ENCODE results near the gene CAP2.

Gene CAP2

GRCh38 chr6:17527076-17527475 lies 133.7 kb downstream of the CAP2 start:
- H2BK120ac ChIP-seq (ENCODE audit: low read depth, low read length) = no peak overlapping the region
- peaks cover 1% of the 10 kb centered on the region for H3K79me1 ChIP-seq (replicated peaks; ENCODE audit: low read length, poor library complexity, severe bottlenecking)
- H3K23ac ChIP-seq (ENCODE audit: low read length in 2 of 2) = no peak overlapping the region
- no peak overlapping the region for H2BK15ac ChIP-seq (ENCODE audit: low read depth, poor library complexity, severe bottlenecking)
- H3K18ac ChIP-seq (ENCODE audit: low read depth in 1 of 2, low read length in 2 of 2) = no peak overlapping the region
- H2AK5ac ChIP-seq (ENCODE audit: low read length, severe bottlenecking) = no peak overlapping the region
- H3K36me3 ChIP-seq (ENCODE audit: control insufficient read depth in 1 of 2, insufficient read depth in 2 of 2, low read depth in 1 of 2, low read length in 2 of 2) = peaks cover 0 to 14% of the 10 kb centered on the region in 2 experiments
- no peak overlapping the region for H3K4me2 ChIP-seq (ENCODE audit: low read length, poor library complexity, severe bottlenecking)
- no peak overlapping the region for H2AFZ ChIP-seq (ENCODE audit: low read depth, low read length)
- no peak overlapping the region for H3K9ac ChIP-seq (ENCODE audit: low read length)
- H4K91ac ChIP-seq (ENCODE audit: low read length) = no peak overlapping the region
- no peak overlapping the region for H2BK5ac ChIP-seq (ENCODE audit: low read depth, low read length, poor library complexity, severe bottlenecking)
- H3K4ac ChIP-seq (ENCODE audit: low read depth in 1 of 2, low read length in 2 of 2) = no peak overlapping the region
- H3K9me3 ChIP-seq (ENCODE audit: control insufficient read depth, low read length) = no peaks in the 10 kb centered on the region
- H3K4me1 ChIP-seq (ENCODE audit: control insufficient read depth, insufficient read depth, low read depth, low read length) = no peaks in the 10 kb centered on the region
- no peak overlapping the region for H3K14ac ChIP-seq (ENCODE audit: low read length in 2 of 2)
- H3K4me3 ChIP-seq (ENCODE audit: insufficient read depth in 1 of 2, low read depth in 1 of 2, low read length in 2 of 2) = no peak overlapping the region
- H4K8ac ChIP-seq (ENCODE audit: low read length) = no peak overlapping the region
- H2BK12ac ChIP-seq (ENCODE audit: low read length in 2 of 2) = no peak overlapping the region
- no peak overlapping the region for H3K27ac ChIP-seq (ENCODE audit: low read length, poor library complexity, severe bottlenecking)
- H3K27me3 ChIP-seq (ENCODE audit: control insufficient read depth in 1 of 2, insufficient read depth in 1 of 2, low read length in 2 of 2) = no peaks in the 10 kb centered on the region
- no peak for DNase-seq
- 100% methylated on average over 1 of the region's 1 CpG for WGBS

GRCh38 chr6:17530321-17530835 lies 137.0 kb downstream of the CAP2 start:
- no peak overlapping the region for H4K8ac ChIP-seq (ENCODE audit: low read length)
- H2AK5ac ChIP-seq (ENCODE audit: low read length, severe bottlenecking) = no peak overlapping the region
- H3K27me3 ChIP-seq (ENCODE audit: control insufficient read depth in 1 of 2, insufficient read depth in 1 of 2, low read length in 2 of 2) = no peaks in the 10 kb centered on the region
- no peaks in the 10 kb centered on the region for H3K9me3 ChIP-seq (ENCODE audit: control insufficient read depth, low read length)
- no peak overlapping the region for H3K18ac ChIP-seq (ENCODE audit: low read depth in 1 of 2, low read length in 2 of 2)
- H3K14ac ChIP-seq (ENCODE audit: low read length in 2 of 2) = no peak overlapping the region
- H2BK5ac ChIP-seq (ENCODE audit: low read depth, low read length, poor library complexity, severe bottlenecking) = no peak overlapping the region
- H3K9ac ChIP-seq (ENCODE audit: low read length) = no peak overlapping the region
- no peak overlapping the region for H2BK120ac ChIP-seq (ENCODE audit: low read depth, low read length)
- no peak overlapping the region for H3K4me2 ChIP-seq (ENCODE audit: low read length, poor library complexity, severe bottlenecking)
- H3K27ac ChIP-seq (ENCODE audit: low read length, poor library complexity, severe bottlenecking) = no peak overlapping the region
- H3K4me1 ChIP-seq (ENCODE audit: control insufficient read depth, insufficient read depth, low read depth, low read length) = no peaks in the 10 kb centered on the region
- WGBS = 98% methylated on average over 3 of the region's 3 CpGs
- H3K4ac ChIP-seq (ENCODE audit: low read depth in 1 of 2, low read length in 2 of 2) = no peak overlapping the region
- H2BK15ac ChIP-seq (ENCODE audit: low read depth, poor library complexity, severe bottlenecking) = no peak overlapping the region
- no peak overlapping the region for H2BK12ac ChIP-seq (ENCODE audit: low read length in 2 of 2)
- H3K36me3 ChIP-seq (ENCODE audit: control insufficient read depth in 1 of 2, insufficient read depth in 2 of 2, low read depth in 1 of 2, low read length in 2 of 2) = peaks cover 0 to 8% of the 10 kb centered on the region in 2 experiments
- peaks cover 1% of the 10 kb centered on the region for H3K79me1 ChIP-seq (replicated peaks; ENCODE audit: low read length, poor library complexity, severe bottlenecking)
- DNase-seq = no peak
- H3K4me3 ChIP-seq (ENCODE audit: insufficient read depth in 1 of 2, low read depth in 1 of 2, low read length in 2 of 2) = no peak overlapping the region
- no peak overlapping the region for H4K91ac ChIP-seq (ENCODE audit: low read length)
- no peak overlapping the region for H3K23ac ChIP-seq (ENCODE audit: low read length in 2 of 2)
- no peak overlapping the region for H2AFZ ChIP-seq (ENCODE audit: low read depth, low read length)

GRCh38 chr6:17536586-17536985 lies 143.2 kb downstream of the CAP2 start:
- WGBS = no CpG with 5 or more reads among the region's 2 CpGs
- H2AK5ac ChIP-seq (ENCODE audit: low read length, severe bottlenecking) = no peak overlapping the region
- no peak overlapping the region for H2AFZ ChIP-seq (ENCODE audit: low read depth, low read length)
- H4K91ac ChIP-seq (ENCODE audit: low read length) = no peak overlapping the region
- no peak overlapping the region for H3K4ac ChIP-seq (ENCODE audit: low read depth in 1 of 2, low read length in 2 of 2)
- H4K8ac ChIP-seq (ENCODE audit: low read length) = no peak overlapping the region
- H3K79me1 ChIP-seq (replicated peaks; ENCODE audit: low read length, poor library complexity, severe bottlenecking) = no peaks in the 10 kb centered on the region
- no peak overlapping the region for H3K27ac ChIP-seq (ENCODE audit: low read length, poor library complexity, severe bottlenecking)
- no peak overlapping the region for H3K18ac ChIP-seq (ENCODE audit: low read depth in 1 of 2, low read length in 2 of 2)
- H3K14ac ChIP-seq (ENCODE audit: low read length in 2 of 2) = no peak overlapping the region
- H3K9ac ChIP-seq (ENCODE audit: low read length) = no peak overlapping the region
- peaks cover 0 to 16% of the 10 kb centered on the region in 2 experiments for H3K36me3 ChIP-seq (ENCODE audit: control insufficient read depth in 1 of 2, insufficient read depth in 2 of 2, low read depth in 1 of 2, low read length in 2 of 2)
- H2BK5ac ChIP-seq (ENCODE audit: low read depth, low read length, poor library complexity, severe bottlenecking) = no peak overlapping the region
- H3K9me3 ChIP-seq (ENCODE audit: control insufficient read depth, low read length) = no peaks in the 10 kb centered on the region
- no peak for DNase-seq
- no peak overlapping the region for H3K23ac ChIP-seq (ENCODE audit: low read length in 2 of 2)
- no peak overlapping the region for H3K4me2 ChIP-seq (ENCODE audit: low read length, poor library complexity, severe bottlenecking)
- no peak overlapping the region for H3K4me3 ChIP-seq (ENCODE audit: insufficient read depth in 1 of 2, low read depth in 1 of 2, low read length in 2 of 2)
- H2BK15ac ChIP-seq (ENCODE audit: low read depth, poor library complexity, severe bottlenecking) = no peak overlapping the region
- H2BK12ac ChIP-seq (ENCODE audit: low read length in 2 of 2) = no peak overlapping the region
- no peaks in the 10 kb centered on the region for H3K4me1 ChIP-seq (ENCODE audit: control insufficient read depth, insufficient read depth, low read depth, low read length)
- no peaks in the 10 kb centered on the region for H3K27me3 ChIP-seq (ENCODE audit: control insufficient read depth in 1 of 2, insufficient read depth in 1 of 2, low read length in 2 of 2)
- H2BK120ac ChIP-seq (ENCODE audit: low read depth, low read length) = no peak overlapping the region

- Histone ChIP-seq H3K14ac (ENCODE audit: low read length in 2 of 2) (no peak overlapping the region), H3K9me3 (ENCODE audit: control insufficient read depth, low read length) (no peaks in the 10 kb centered on the region), H4K8ac (ENCODE audit: low read length) (no peak overlapping the region), H3K4me1 (ENCODE audit: control insufficient read depth, insufficient read depth, low read depth, low read length) (no peaks in the 10 kb centered on the region), H4K91ac (ENCODE audit: low read length) (no peak overlapping the region), H2BK5ac (ENCODE audit: low read depth, low read length, poor library complexity, severe bottlenecking) (no peak overlapping the region), H3K27me3 (ENCODE audit: control insufficient read depth in 1 of 2, insufficient read depth in 1 of 2, low read length in 2 of 2) (no peaks in the 10 kb centered on the region), H2BK15ac (ENCODE audit: low read depth, poor library complexity, severe bottlenecking) (no peak overlapping the region), H3K27ac (ENCODE audit: low read length, poor library complexity, severe bottlenecking) (no peak overlapping the region), H2BK120ac (ENCODE audit: low read depth, low read length) (no peak overlapping the region), H3K18ac (ENCODE audit: low read depth in 1 of 2, low read length in 2 of 2) (no peak overlapping the region), H2AFZ (ENCODE audit: low read depth, low read length) (no peak overlapping the region), H3K9ac (ENCODE audit: low read length) (no peak overlapping the region), H3K36me3 (ENCODE audit: control insufficient read depth in 1 of 2, insufficient read depth in 2 of 2, low read depth in 1 of 2, low read length in 2 of 2) (peaks cover 0 to 29% of the 10 kb centered on the region in 2 experiments), H3K4me3 (ENCODE audit: insufficient read depth in 1 of 2, low read depth in 1 of 2, low read length in 2 of 2) (no peak overlapping the region), H2BK12ac (ENCODE audit: low read length in 2 of 2) (no peak overlapping the region), H3K23ac (ENCODE audit: low read length in 2 of 2) (no peak overlapping the region), H2AK5ac (ENCODE audit: low read length, severe bottlenecking) (no peak overlapping the region), H3K4ac (ENCODE audit: low read depth in 1 of 2, low read length in 2 of 2) (no peak overlapping the region), H3K4me2 (ENCODE audit: low read length, poor library complexity, severe bottlenecking) (no peak overlapping the region), H3K79me1 (replicated peaks; ENCODE audit: low read length, poor library complexity, severe bottlenecking) (no peaks in the 10 kb centered on the region)
- no peak for DNase-seq
- WGBS = 96% methylated on average over 3 of the region's 3 CpGs
These were observed 148.8 kb downstream of the CAP2 start for GRCh38 chr6:17542243-17542642.
